T-cell (primary cell): Measurements from ENCODE around the gene ACAP3. TPM values are rescaled to one million over a fixed set of nuclear protein-coding genes. Genes with fewer than 3 reads are reported as not detected.

Source experiments
- ATAC-seq, 4 experiments: fragments of 200-7000 bp in 3 of 4; fragments of 150-1000 bp in 1 of 4; cut with Tn5 transposase; replicated peaks in 1 of 4; 1 replicate in 3 of 4; 2 replicates in 1 of 4; pipeline ENCODE4 v1.10.0; 2021; ENCODE audit warnings: moderate library complexity in 3 of 4, mild to moderate bottlenecking in 2 of 4, moderate number of reproducible peaks in 1 of 4
- CTCF ChIA-PET, 2 donors: fragments of 300-600 bp; sonication (Branson Sonifier 250); formaldehyde crosslinking; loops; one replicate each; lab custom pipeline; 2022; ENCODE audit warnings: antibody characterized with exemption in 2 of 2; lab: Charles Lee
- POLR2A ChIA-PET, 2 donors: fragments of 300-600 bp; sonication (Branson Sonifier 250); formaldehyde crosslinking; loops; one replicate each; lab custom pipeline; 2022; ENCODE audit warnings: antibody characterized with exemption in 2 of 2; lab: Charles Lee
- DNase-seq, 35 experiments: peaks; one replicate each; pipeline versions ENCODE4 v3.0.0 to v3.0.0-alpha.2; 2013 to 2023
- H3K27ac ChIP-seq: one replicate; pipeline ENCODE4 v1.5.1; 2013; ENCODE audit warnings: low read length
- H3K27me3 ChIP-seq, 2 experiments: replicated peaks in 1 of 2; 1 replicate in 1 of 2; 2 replicates in 1 of 2; pipeline versions ENCODE4 v1.6.1 to v1.7.0; 2013; ENCODE audit warnings: low read length in 1 of 2, mixed read lengths in 1 of 2; ENCODE audit not compliant: control insufficient read depth in 2 of 2, insufficient read depth in 2 of 2; ENCODE audit errors: extremely low read depth in 1 of 2
- H3K36me3 ChIP-seq, 2 donors: 1 replicate in 1 of 2; 2 replicates in 1 of 2; pipeline versions ENCODE4 v1.6.1 to v1.7.0; 2013; ENCODE audit warnings: low read length in 1 of 2; ENCODE audit not compliant: control insufficient read depth in 2 of 2, insufficient read depth in 1 of 2; ENCODE audit errors: extremely low read depth in 1 of 2
- H3K4me1 ChIP-seq, 2 experiments: 1 replicate in 1 of 2; 2 replicates in 1 of 2; pipeline versions ENCODE4 v1.6.1 to v1.7.0; 2013; ENCODE audit warnings: low read length in 2 of 2, mixed read lengths in 1 of 2; ENCODE audit not compliant: insufficient read depth in 2 of 2, control insufficient read depth in 1 of 2; ENCODE audit errors: extremely low read depth in 1 of 2
- H3K4me3 ChIP-seq, 2 donors: 1 replicate in 1 of 2; 2 replicates in 1 of 2; pipeline versions ENCODE4 v1.5.1 to v1.7.0; 2013; ENCODE audit warnings: mild to moderate bottlenecking in 2 of 2, low read length in 1 of 2, moderate library complexity in 1 of 2; ENCODE audit not compliant: control insufficient read depth in 1 of 2; ENCODE audit errors: extremely low read depth in 1 of 2
- H3K9me3 ChIP-seq: 2 replicates; pipeline ENCODE4 v1.7.0; 2013
- H3K27ac Mint-ChIP-seq, 2 donors: one replicate each; pipeline ENCODE4 v1.8.0; 2020 to 2021; ENCODE audit warnings: mild to moderate bottlenecking in 2 of 2, mixed read lengths in 2 of 2
- H3K27me3 Mint-ChIP-seq, 2 donors: one replicate each; pipeline ENCODE4 v1.8.0; 2021 to 2022; ENCODE audit warnings: mixed read lengths in 2 of 2
- H3K36me3 Mint-ChIP-seq: one replicate; pipeline ENCODE4 v1.8.0; 2021; ENCODE audit warnings: mixed read lengths
- H3K4me1 Mint-ChIP-seq, 3 donors: one replicate each; pipeline ENCODE4 v1.8.0; 2020 to 2022; ENCODE audit warnings: mixed read lengths in 3 of 3, mild to moderate bottlenecking in 1 of 3
- H3K4me3 Mint-ChIP-seq, 3 donors: one replicate each; pipeline ENCODE4 v1.8.0; 2020 to 2022; ENCODE audit warnings: mild to moderate bottlenecking in 3 of 3, mixed read lengths in 3 of 3, moderate library complexity in 3 of 3
- H3K9me3 Mint-ChIP-seq, 3 donors: one replicate each; pipeline ENCODE4 v1.8.0; 2020 to 2022; ENCODE audit warnings: mixed read lengths in 3 of 3
- WGBS: methylation state at CpG from one replicate; pipeline ENCODE4 v1.1.5; 2013; ENCODE audit warnings: missing lambda C conversion rate; ENCODE audit not compliant: insufficient coverage; 5-methylcytosine and 5-hydroxymethylcytosine counted together
- total RNA-seq, 35 experiments: library from RNA in 6 of 35; stranded (reverse) in 6 of 35; fragments of 120-200 nt in 1 of 35; gene quantifications; one replicate each; pipeline versions ENCODE4 v1.2.1 to v1.2.4 and lab custom pipeline; 2013 to 2026

ACAP3 gene
- total RNA-seq, 5 donors from 2014 or later (not counting 1 experiment from before 2014, with no cell fraction given), result 63.0 to 107 (median 99.8) TPM

DNA sequence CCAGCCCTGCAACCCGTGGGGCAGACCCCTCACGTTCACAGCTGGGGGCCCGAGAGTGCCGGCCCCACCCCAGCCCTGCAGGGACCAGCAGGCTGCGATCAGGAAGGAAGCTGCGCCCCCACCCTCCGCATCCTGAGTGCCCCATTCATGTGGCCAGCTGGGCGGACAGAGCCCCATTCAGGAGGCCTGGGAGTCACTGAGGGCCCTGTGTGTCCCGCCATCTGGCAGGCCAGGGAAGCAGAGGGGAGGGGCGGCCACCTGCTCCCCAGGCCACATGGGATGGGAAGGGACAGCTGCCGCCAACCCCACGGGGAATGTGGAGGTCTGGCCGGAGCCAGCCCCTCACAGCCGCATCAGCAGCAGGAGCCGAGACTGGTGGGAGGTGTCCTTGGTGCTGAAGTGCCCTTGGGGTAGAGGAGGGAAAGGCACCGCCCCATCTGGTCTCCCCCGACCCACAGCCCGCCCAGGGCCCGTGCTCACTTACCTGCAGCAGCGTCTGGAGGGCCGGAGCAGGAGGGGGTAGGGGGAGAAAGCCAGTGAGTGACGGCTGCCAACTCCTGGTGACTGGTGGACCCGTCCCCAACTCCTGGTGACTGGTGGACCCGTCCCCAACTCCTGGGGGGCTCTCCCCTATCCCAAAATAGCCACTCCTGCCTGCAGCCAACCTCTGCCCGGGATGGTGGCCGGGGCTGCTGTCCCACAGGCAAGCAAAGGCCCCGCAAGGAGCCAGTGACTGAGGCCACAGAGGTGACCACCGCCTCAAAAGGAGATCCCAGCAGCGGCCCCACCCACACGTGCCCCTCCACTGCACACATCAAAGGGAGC, 8.7 kb downstream of the ACAP3 start:
- Mint-ChIP-seq H3K36me3 (no peaks in the 10 kb centered on the region), H3K27ac (no peak overlapping the region), H3K4me1 (peaks cover 0 to 2% (median 0%) of the 10 kb centered on the region in 3 donors), H3K4me3 (no peak overlapping the region), H3K9me3 (no peaks in the 10 kb centered on the region), H3K27me3 (no peaks in the 10 kb centered on the region)
- no peaks in the 10 kb centered on the region for H3K9me3 ChIP-seq
- H3K36me3 ChIP-seq, result peaks cover 2 to 3% of the 10 kb centered on the region in 2 donors
- no peak overlapping the region for H3K27ac ChIP-seq
- CTCF ChIA-PET, result no interaction called here
- H3K27me3 ChIP-seq, result no peaks in the 10 kb centered on the region
- no peak overlapping the region for H3K4me3 ChIP-seq
- WGBS, result 76% methylated on average over 14 of the region's 30 CpGs
- ATAC-seq, result no peak
- H3K4me1 ChIP-seq, result peaks cover 0 to 4% of the 10 kb centered on the region in 2 experiments
- POLR2A ChIA-PET, result no interaction called here
- no peak for DNase-seq

DNA sequence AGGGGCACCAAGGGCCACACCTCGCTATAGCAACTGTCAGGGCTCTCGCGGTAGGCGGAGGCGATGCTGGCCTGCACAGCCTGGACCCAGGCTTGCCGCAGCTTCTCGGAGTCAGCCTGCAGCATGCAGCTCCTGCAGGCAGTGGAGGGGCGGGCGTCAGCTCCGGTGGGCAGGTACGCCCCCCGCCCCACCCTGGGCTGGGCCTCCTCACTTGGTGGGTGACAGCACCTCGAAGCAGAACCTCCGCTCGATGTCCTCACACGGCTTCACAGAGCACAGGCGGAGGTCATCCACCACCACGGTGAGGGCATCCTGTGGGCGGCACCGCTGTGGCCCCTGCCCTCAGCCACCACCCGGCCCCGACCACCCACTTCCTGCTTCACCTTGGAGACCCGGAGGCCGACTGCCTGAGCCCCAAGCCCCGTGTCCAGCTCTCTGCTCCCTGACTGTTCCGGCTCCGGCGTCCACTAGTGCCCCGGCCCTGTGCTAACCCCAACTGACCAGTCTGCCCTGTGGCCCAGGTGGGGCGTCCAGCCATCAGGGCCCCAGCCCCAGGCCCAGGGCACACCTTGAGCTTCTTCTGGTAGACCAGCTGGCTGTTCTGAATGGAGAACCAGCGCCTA, 9.8 kb downstream of the ACAP3 start:
- Histone ChIP-seq H3K9me3 (no peaks in the 10 kb centered on the region), H3K4me1 (no peaks in the 10 kb centered on the region), H3K27me3 (no peaks in the 10 kb centered on the region), H3K27ac (no peak overlapping the region), H3K4me3 (no peak overlapping the region), H3K36me3 (peaks cover under 1 to 3% of the 10 kb centered on the region in 2 donors)
- H3K9me3 Mint-ChIP-seq, result no peaks in the 10 kb centered on the region
- 89% methylated on average over 29 of the region's 31 CpGs for WGBS
- POLR2A ChIA-PET, result no interaction called here
- no peak overlapping the region for H3K4me3 Mint-ChIP-seq
- DNase-seq (no peak), ATAC-seq (no peak)
- CTCF ChIA-PET, result no interaction called here
- no peaks in the 10 kb centered on the region for H3K36me3 Mint-ChIP-seq
- H3K4me1 Mint-ChIP-seq, result no peaks in the 10 kb centered on the region
- H3K27me3 Mint-ChIP-seq, result no peaks in the 10 kb centered on the region
- no peak overlapping the region for H3K27ac Mint-ChIP-seq

DNA sequence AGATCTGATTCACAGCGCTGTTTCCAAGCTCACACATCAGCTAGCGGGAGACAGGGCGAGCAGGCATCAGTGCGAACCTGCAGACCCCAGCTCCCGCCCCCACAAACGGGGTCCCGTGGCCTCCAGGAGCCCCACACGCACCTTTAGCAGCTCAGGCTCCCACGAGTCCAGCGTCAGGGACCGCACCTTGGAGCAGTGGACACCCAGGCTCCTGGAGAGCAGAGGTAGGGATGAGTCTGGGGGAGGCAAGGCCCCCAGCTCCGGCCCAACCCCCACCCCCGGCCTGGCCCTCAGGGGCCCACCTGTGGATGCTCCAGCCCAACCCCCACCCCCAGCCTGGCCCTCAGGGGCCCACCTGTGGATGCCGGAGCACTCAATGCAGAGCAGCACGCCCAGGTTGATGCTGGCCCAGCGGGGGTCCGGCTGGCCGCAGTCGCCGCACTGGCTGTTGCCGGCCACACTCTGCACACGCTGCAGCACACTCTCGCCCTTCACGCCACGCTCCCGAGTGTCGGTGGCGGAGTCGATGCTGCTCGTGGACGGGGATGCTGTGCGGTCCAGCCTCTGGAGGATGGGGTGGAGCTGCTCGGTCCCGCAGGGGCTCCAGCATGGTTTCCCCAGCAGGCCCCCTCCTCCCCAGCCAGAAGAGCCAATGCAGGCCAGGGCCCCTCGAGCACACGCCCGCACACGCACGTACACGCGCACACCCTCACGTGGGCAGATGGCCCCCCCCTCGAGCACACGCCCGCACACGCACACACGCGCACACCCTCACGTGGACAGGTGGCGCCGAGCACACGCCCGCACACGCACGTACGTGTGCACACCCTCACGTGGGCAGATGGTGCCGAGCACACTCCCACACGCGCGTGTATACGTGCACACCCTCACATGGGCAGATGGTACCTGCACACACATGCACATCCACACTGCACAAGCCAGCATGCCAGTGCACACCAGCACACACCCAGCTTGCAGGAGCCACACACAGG, 11.4 kb downstream of the ACAP3 start:
- Histone ChIP-seq H3K4me1 (peaks cover 0 to 8% of the 10 kb centered on the region in 2 experiments), H3K36me3 (peaks cover 0 to 3% of the 10 kb centered on the region in 2 donors), H3K27ac (no peak overlapping the region), H3K9me3 (no peaks in the 10 kb centered on the region), H3K4me3 (no peak overlapping the region), H3K27me3 (peaks cover 0 to 4% of the 10 kb centered on the region in 2 experiments)
- Mint-ChIP-seq H3K9me3 (no peaks in the 10 kb centered on the region), H3K4me3 (no peak overlapping the region), H3K27ac (no peak overlapping the region), H3K4me1 (peaks cover 0 to 4% (median 3%) of the 10 kb centered on the region in 3 donors), H3K27me3 (no peaks in the 10 kb centered on the region), H3K36me3 (no peaks in the 10 kb centered on the region)
- 96% methylated on average over 36 of the region's 62 CpGs for whole genome bisulfite sequencing
- ChIA-PET CTCF (no interaction called here), POLR2A (no interaction called here)
- ATAC-seq, result no peak
- DNase-seq, result no peak

DNA sequence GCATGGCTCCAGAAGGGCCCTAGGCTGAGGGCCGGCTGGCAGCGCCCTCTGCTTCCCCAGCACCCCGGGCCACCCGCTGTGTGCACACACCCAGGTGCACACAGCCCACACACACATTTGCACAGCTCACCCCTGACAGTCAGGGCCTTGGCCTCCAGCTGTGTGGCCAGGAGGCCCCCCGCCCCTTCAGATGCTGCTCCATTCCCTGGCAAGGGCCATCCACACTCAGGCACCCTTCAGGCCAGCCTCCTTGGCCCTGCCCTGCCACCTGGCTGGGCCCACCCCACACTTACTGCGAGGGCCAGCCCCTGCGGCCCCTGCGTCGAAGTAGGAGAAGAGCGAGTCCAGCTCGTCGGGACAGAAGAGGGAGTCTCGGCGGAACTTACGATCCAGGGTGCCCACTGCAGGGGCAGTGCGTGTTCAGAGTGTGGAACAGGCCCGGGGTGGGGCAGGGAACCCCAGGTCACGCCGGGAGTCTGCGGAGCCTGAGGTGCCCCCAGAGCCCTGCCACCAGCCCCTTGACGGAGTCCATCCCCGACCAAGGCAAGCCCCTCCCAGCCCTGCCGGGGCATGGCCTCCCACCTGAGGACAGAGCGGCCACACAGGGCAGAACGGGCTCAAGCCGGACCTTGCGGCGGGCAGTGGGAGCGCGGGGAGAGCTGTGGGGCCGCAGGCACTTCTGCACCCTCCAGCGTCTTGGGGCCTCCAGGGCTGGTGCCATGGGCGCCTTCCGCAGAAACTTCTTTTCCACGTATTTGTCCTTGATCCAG, 12.4 kb downstream of the ACAP3 start:
- peaks cover 0 to 3% of the 10 kb centered on the region in 2 donors for H3K36me3 ChIP-seq
- peaks cover 0 to 8% of the 10 kb centered on the region in 2 experiments for H3K27me3 ChIP-seq
- H3K4me3 ChIP-seq, result no peak overlapping the region
- Mint-ChIP-seq H3K4me1 (peaks cover under 1 to 4% (median 3%) of the 10 kb centered on the region in 3 donors), H3K27ac (no peak overlapping the region), H3K27me3 (no peaks in the 10 kb centered on the region), H3K4me3 (no peak overlapping the region), H3K9me3 (no peaks in the 10 kb centered on the region), H3K36me3 (no peaks in the 10 kb centered on the region)
- DNase-seq (no peak), ATAC-seq (no peak)
- WGBS, result 96% methylated on average over 35 of the region's 35 CpGs
- POLR2A ChIA-PET, result no interaction called here
- H3K27ac ChIP-seq, result no peak overlapping the region
- H3K4me1 ChIP-seq, result peaks cover 0 to 11% of the 10 kb centered on the region in 2 experiments
- no peaks in the 10 kb centered on the region for H3K9me3 ChIP-seq
- CTCF ChIA-PET, result no interaction called here

DNA sequence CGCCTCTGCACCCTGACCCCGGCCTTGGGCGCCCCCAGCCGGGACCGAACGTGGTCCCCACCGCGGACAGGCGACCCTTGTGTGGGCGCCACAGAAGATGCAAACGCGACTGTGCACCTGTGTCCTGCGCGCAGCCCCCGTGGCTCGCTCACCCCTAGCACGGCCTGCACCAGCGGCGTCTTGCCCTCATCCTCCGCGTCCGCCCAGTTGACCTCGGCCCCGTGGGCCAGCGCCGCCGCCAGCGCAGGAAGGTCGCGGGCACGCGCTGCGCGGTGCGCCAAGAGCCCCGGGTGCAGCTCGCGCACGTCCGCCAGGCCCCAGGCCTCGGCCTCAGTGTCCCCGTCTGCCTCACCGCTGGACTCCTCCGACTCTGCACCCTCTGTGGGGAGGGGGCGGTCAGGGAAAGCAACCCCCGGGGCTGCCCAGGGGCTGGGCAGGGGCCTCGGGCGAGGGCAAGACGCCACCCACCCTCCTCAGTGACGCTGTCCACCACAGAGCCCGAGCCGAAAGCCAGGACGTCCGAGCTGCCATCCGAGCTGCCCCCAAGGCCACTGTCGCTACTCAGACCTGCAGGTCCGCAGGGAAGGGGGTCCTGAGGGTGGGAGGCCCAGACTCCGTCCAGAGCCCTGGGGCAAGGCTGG, 13.4 kb downstream of the ACAP3 start:
- POLR2A ChIA-PET, result no interaction called here
- no peaks in the 10 kb centered on the region for H3K36me3 Mint-ChIP-seq

More for the DNA sequence above, 13.4 kb downstream of the ACAP3 start:
- H3K4me1 Mint-ChIP-seq, result peaks cover 3 to 5% (median 4%) of the 10 kb centered on the region in 3 donors
- ATAC-seq, result no peak
- no peaks in the 10 kb centered on the region for H3K9me3 Mint-ChIP-seq
- Histone ChIP-seq H3K27me3 (peaks cover 0 to 11% of the 10 kb centered on the region in 2 experiments), H3K9me3 (no peaks in the 10 kb centered on the region), H3K36me3 (peaks cover 0 to 3% of the 10 kb centered on the region in 2 donors), H3K4me1 (peaks cover 0 to 14% of the 10 kb centered on the region in 2 experiments), H3K27ac (no peak overlapping the region), H3K4me3 (no peak overlapping the region)
- no peak overlapping the region for H3K4me3 Mint-ChIP-seq
- DNase-seq, result no peak
- H3K27me3 Mint-ChIP-seq, result peaks cover 0 to 3% of the 10 kb centered on the region in 2 donors
- WGBS, result 96% methylated on average over 46 of the region's 58 CpGs
- CTCF ChIA-PET, result no interaction called here
- no peak overlapping the region for H3K27ac Mint-ChIP-seq
